LoVo (cell line): ENCODE data around the gene UCK2.

ENCODE experiments used
- DNase-seq: peaks from one replicate; pipeline ENCODE4 v3.0.0-alpha.2; 2016; ENCODE audit warnings: low spot score

Gene UCK2

DNA sequence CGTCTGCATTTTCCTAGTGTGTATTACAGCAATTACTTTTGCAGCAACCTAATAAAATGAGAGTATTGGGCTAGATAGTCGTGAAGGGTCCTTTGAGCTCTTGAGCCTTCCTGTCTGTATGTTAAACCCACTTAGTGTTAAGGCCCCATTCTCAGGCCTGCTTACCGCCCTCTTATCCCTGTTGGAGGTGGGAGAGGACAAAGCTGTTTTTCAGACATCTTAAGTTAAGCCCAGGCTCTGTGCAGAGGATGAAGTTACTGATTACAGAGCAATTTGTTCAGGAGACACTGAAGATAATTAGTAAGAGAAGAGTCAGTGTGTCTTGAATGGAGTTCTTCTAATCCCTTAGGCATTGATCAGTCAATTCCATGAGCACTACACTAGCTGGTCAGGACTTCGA lies 114.6 kb downstream of the UCK2 start:
- DNase-seq, result no peak

DNA sequence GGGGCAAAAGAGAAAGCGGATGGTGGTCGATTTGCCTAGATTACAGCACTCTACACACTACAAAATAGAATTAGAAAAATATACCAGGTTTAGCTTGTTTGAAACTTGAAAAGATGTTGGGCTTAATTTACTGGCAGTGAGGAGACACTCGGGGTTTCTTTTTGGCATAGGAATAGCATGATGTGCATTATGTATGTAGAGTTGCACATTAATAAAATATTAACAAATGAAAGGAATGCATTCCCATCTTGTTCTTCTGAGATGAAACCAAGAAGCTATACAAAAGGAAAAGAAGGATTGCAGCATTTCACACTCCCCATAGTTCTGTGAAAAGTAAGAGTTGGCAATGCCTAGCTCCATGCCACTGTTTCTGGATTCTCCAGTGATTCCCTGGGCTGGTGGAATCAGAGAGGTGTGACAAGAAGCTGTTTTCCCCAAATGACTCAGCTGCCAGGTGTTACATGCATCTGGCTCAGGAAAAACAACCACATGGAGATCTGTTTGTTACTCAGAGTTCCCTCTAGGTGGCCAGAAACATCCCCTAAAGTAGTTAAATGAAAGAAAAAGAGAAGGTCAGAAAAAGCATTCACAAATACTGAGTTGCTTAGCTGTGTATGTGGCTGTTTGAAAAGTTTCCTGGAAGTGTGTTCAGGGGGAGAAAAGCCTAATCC lies 115.6 kb downstream of the UCK2 start:
- no peak for DNase-seq

DNA sequence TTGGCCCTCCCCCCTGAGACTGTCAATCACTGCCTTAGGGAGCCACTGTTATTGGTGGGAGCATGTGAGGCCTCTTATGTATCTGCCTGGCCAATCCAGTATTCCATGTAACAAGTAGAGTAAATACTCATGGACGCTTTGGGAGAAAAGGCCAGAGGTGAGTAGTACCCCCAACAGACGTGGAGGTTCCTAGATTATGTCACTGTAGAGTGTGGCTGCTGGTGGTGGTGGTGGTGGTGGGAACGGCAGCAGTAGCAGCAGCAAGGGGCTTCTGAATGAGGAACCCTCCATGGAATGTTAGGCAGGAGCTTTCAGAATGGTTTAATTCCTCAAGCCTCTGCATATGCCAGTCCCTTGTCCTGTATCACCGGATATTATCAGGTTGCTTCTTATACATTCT lies 118.5 kb downstream of the UCK2 start:
- DNase-seq, result no peak

DNA sequence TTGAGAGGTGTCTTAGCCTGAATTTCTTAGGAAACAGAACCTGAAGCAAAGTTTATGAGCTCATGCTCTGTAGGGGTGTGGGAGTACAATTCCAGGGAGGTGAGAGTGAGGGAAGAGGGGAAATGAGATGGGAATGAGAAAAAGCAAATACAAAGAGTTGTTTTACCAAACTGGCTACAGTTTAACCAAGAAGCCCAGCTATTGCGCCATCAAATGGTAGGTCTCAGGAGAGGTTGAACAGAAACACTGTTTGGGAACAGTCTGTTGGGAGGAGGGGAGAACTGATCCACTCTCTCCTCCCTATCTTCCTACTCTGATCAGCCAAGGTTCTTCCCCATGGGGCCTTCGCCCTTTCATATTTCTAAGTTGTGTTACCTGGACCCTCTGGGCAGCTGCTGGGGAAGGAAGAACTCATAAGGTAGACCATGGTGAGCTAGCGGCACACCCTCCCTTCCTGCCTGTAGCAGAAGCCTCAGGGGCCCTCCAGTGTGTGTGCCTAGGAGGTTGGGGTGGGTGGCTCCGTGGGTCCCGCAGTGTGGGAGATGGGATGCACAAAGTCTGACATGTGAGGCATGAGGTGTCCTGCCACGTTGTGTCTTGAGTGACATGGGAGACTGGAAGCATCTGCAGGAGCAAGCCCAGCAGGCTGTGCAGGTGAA lies 120.5 kb downstream of the UCK2 start:
- no peak for DNase-seq

DNA sequence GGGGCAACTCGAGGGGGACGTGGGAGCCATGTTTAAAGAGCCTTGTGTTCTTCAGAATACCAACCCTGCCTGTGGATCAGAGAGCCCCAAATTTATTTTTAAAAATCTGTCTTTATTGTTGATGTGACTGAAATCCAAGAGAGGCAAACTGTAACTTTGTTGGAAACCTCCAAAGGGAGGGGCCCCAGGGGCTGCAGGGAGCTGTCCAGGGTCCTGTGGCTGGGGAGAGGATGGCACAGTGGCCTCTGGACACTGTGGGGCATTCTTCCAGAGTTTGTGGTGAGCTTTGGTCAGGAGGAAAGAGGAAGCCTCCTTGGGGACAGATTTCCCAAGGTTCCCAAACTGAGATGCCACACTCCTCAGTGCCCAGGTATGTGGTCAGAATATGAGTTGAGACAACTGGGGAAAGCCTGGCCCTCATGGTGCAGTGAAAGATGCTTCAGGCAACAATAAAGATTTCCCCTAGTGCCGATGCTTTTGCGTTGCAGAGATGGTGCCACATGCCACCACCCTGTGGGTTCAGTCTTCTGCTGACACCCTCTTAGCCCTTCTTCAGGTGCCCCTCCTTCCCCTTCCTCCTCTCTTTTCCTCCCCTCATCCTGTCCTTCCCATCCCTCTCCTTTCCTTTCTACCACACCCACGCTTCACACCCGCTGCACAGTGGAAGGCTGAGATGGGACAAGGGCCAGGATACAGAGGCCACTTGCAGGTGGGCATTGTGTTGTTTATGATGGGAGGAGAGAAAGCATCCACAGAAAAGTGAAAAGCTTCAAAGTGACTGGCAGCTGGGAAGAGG lies 122.1 kb downstream of the UCK2 start:
- no peak for DNase-seq

DNA sequence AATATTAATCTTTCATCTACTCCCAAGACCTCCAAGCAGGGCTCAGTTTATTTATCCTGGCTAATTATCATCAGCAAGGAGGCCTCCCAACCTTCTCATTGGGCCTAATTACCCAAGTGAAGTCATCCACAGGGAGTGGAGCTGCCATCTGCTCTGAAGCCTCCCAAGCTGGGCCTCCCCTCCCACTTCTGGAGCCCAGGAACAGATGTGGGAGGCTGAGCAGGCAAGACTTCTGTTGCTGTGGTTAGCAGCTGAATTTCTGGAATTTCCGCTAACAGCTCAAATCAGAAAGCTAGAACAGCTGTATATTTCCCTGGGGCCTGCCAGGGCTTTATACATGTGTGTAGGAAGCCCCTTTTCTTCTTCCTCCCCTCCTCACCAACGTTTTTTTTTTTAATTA lies 127.5 kb downstream of the UCK2 start:
- DNase-seq, result no peak

DNA sequence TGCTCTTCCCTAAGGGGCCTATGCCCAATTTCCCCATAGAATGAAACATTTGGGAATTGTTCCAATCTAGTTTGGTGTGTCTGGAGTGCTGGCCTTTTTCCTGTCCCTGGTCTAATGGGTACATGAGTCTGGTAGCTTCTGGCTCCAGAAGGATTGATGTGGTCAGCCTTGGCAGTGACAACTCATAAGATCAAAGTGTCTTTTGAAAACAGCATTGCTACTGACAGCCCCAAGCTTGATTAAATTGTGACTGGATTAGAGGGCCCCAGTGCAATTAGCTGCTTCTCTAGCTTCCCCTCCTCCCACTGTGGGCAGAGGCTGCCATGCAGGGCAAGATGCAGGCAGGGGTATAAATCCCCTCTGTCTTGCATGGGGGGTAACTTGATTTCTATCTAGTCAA lies 130.9 kb downstream of the UCK2 start:
- DNase-seq, result no peak

DNA sequence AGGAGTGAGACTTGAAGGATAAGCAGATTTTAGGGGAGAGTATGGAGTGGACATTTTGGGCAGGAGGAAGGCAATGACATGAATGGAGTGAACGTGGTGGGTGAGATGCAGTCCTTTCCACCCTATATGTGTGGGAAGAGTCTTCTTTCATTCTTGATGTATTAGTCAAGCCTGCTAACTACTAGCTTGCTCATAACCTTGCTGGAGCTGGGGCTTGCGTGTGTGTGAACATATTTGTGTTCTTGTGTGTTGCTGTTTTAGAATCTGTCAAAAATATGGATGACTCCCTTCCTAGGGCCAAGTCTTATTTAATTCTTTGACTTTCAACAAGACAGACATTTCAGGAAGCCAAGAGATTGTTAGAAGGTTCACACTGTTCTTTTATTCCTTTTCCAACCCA lies 132.7 kb downstream of the UCK2 start:
- DNase-seq, result no peak

DNA sequence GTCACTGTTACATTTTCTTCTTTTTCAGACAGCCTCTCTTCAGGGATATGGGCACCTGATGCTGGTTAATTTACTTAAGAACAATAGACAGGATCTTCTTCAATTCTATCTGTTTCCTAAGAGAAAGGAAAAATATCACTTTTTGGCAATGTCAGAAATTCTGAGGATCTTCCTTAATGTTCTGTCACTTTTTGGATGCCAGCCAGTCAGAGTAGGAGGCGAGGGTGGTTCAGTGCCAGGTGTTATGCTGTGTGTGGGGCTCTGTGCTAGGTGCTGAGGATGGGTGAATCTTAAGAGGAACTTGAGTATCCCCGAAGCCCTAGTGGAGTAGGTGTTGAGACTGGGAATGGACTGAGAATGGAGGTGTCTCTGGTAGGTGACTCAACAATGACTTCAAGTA lies 133.5 kb downstream of the UCK2 start:
- DNase-seq, result no peak
